COLO668 (cell line): ENCODE data around the gene SLX4IP.
"Not testable (repeated sequence)": the region's sequence is repeated elsewhere in the genome, so short reads cannot be mapped to it uniquely, and the experiment has no call there.

ENCODE experiments used
- DNase-seq: peaks from one replicate; lab custom pipeline; 2025; ENCODE audit not compliant: unreplicated experiment; lab: John Stamatoyannopoulos, UW

The SLX4IP gene

DNA sequence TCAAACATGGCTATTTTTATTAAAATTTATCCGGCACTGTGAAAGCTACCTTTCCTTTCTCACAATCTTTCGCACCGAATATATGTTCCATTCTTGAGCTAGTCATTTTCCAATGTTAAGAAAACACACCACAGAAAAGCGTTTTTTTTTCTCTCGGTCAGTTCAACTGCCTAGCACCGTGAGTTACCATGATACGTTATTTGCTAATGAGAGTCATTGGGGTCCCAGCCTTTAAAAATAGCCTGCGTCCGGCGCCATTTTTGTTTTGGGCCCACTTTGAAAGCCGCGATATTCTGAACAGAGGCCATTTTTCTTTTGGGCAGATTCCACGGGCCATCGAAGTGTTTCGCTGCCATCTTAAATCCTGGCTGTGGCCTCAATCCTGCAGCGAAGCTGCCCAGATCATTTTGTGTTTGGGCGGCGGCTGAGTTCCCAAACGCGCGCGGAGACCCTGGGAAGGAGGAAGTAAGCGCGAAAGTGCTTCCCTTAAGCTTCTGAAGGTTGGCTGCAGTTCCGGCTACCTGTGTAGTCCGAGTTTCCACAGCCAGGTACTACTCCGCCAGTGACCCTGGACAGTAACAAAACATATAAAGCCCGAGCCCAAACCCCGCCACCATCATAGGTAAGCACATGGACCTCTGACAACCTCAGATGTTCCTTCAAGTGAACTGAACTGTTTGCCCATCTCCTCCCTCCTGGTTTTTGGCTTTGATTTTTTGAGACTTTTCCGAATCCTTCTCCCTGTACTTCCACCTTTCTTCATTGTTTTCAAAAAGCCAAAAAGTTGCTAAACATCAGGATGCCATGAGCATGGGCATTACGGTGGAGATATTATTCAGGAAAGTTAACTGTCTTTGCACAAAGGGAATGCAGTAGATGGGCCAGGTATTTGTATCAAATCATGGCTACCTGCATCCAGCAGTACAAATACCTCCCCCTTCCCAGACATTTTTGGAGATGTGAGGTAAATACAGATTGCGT, at the start of gene SLX4IP:
Gene SLX4IP (plus strand): TSS at position 474 of the 981 bp plus-strand sequence. CDS start 22,900 bp downstream, outside the sequence.
- peak; percentile 96 for DNase-seq

GRCh38 chr20:10385850-10386544, 49.1 kb upstream of the SLX4IP start:
- no peak for DNase-seq

- DNase-seq = no peak
Measured at GRCh38 chr20:10387686-10388085, 47.4 kb upstream of the SLX4IP start.

- DNase-seq = no peak
Measured at GRCh38 chr20:10388597-10388996, 46.5 kb upstream of the SLX4IP start.

GRCh38 chr20:10390709-10391108, 44.4 kb upstream of the SLX4IP start:
- DNase-seq = no peak

DNA sequence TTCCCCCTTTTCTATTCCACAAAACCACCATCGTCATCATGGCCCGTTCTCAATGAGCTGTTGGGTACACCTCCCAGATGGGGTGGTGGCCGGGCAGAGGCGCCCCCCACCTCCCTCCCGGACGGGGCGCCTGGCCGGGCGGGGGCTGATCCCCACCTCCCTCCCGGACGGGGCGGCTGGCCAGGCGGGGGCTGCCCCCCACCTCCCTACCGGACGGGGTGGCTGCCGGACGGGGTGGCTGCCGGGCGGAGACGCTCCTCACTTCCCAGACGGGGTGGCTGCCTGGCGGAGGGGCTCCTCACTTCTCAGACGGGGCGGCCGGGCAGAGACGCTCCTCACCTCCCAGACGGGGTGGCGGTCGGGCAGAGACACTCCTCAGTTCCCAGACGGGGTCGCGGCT, 40.4 kb upstream of the SLX4IP start:
- not testable (repeated sequence) for DNase-seq

GRCh38 chr20:10398834-10399369, 36.2 kb upstream of the SLX4IP start:
- DNase-seq = no peak

GRCh38 chr20:10402938-10403608, 32.0 kb upstream of the SLX4IP start:
- DNase-seq = no peak

- DNase-seq = no peak
Measured at GRCh38 chr20:10404023-10404628, 31.0 kb upstream of the SLX4IP start.

GRCh38 chr20:10404959-10405530, 30.1 kb upstream of the SLX4IP start:
- no peak for DNase-seq

- DNase-seq = no peak
Measured at GRCh38 chr20:10408108-10408813, 26.8 kb upstream of the SLX4IP start.

- DNase-seq = no peak
Measured at GRCh38 chr20:10411673-10412072, 23.4 kb upstream of the SLX4IP start.

DNA sequence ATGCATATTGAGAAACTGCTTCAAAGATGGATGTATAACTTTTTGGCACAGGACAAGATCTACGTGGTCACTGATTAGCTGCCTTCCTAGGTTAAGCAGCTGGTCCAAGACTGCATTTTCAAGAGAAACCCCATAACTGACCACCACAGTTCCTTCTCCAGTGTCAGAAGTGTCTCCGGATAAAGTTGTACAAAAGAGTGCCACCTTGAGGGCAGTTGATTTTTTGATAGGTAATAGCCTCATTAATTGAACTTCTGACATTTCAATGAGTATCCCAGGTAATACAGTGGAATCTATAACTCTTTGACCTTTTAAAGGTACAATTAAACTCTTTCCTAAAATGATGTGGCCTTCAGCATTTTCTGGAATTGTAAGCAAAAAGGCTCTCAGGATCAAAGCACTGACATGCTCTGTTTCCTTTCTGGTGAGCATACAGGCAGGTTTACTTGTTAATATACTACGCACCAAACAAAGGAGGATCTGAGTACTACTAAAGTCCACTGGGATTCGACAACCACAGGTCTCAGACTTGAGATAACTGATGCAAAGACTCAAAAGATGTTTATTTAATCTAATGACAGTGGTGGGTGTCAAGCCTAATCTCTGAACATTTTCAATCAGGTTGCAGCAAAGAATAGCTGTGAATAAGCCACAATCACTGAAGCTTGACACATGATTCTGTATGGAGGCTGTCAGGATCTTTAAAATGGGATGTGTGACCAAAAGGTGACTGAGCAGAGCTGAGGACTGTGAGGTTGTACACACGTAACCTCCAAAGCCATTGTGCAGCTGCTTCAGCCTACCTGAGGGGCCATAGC, 22.3 kb upstream of the SLX4IP start:
- DNase-seq = no peak

DNA sequence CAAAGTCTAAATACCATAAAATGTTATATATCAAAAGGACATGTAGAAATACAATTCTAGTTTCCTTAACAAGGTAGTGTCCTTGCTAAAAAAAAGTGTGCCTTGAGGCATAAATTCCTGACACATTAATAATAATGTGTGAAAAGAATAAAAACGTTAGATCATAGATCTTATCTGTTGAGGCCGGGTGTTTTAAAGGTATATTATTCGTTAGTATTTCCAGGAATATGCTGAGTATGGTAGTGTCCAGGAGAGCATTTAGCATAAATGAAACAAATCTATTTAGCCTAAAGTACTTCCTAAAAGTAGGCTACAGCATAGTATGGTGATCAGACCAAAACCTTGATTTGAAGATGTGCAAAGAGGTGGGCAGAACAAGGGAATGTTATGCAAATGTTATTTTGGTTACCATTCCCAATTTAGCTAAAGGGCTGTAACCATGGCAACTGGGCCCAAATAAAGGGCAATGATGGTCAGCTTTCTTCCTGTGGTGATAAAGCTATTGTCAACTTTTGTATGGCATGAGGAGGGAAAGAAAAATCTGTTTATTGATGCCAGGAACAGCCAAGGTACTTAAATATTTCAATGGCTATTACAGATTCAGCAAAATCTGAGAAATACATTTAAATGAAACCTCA, 20.0 kb upstream of the SLX4IP start:
- no peak for DNase-seq

GRCh38 chr20:10417218-10417617, 17.9 kb upstream of the SLX4IP start:
- not testable (repeated sequence) for DNase-seq

DNA sequence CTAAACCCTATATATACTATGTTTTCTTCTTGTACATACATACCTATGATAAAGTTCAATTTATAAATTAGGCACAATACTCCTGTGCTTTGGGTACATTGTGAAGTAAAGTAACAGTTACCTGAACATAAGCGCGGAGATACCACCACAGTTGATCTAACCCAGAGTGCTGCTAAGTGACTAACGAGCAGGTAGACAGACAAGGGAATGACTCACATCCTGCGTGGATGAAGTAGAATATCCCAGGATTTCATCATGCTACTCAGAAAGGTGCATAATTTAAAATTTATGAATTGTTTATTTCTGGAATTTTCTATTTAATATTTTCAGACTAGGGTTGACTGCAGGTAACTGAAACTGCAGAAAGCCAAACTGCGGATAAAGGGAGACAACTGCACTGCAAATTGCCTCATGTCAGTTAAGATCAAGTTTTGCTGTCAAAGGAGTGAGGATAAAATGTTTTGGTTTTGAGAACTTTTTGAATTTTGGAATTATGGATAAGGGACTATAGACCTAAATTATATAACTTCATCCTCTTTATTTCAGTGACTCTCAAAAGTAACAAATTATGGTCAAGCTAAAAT, 15.5 kb upstream of the SLX4IP start:
- DNase-seq = no peak

DNA sequence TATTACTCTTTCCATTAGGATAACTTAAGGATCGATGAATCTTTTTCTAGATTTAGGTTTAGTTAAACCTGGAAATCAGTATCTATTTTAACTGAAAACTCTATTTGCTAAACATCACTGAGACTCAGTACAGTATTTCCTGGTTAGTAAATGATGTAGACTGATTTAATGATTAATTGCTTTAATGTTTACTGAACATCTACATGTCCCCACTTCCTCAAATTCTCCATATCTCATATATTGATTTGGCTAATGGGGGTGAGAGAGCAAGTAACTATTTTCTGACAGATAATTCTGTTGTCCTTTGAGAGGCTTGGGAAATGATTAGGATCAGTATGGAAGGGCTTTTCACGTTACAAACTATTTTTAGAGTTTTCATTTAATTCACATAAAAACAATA, 11.4 kb upstream of the SLX4IP start:
- DNase-seq = no peak

- peak; percentile 67 for DNase-seq
Measured at GRCh38 chr20:10427060-10427692, 7.9 kb upstream of the SLX4IP start.
